GM12891 (cell line): ENCODE measurements around the gene PCMTD2.

Source experiments
- POLR2A ChIP-seq: IDR thresholded peaks from 2 replicates; pipeline ENCODE4 v1.6.1; 2011; ENCODE audit warnings: low read depth, low read length, control low read depth
- POLR2AphosphoS5 ChIP-seq: IDR thresholded peaks from 2 replicates; pipeline ENCODE4 v1.6.1; 2011; ENCODE audit warnings: low read depth, low read length, control low read depth
- POU2F2 ChIP-seq: IDR thresholded peaks from 2 replicates; pipeline ENCODE4 v1.6.1; 2011; ENCODE audit warnings: low read depth, mild to moderate bottlenecking, control low read depth, low read length, moderate library complexity
- TAF1 ChIP-seq: IDR thresholded peaks from 2 replicates; pipeline ENCODE4 v1.6.1; 2011; ENCODE audit warnings: low read depth, low read length, control low read depth

DNA sequence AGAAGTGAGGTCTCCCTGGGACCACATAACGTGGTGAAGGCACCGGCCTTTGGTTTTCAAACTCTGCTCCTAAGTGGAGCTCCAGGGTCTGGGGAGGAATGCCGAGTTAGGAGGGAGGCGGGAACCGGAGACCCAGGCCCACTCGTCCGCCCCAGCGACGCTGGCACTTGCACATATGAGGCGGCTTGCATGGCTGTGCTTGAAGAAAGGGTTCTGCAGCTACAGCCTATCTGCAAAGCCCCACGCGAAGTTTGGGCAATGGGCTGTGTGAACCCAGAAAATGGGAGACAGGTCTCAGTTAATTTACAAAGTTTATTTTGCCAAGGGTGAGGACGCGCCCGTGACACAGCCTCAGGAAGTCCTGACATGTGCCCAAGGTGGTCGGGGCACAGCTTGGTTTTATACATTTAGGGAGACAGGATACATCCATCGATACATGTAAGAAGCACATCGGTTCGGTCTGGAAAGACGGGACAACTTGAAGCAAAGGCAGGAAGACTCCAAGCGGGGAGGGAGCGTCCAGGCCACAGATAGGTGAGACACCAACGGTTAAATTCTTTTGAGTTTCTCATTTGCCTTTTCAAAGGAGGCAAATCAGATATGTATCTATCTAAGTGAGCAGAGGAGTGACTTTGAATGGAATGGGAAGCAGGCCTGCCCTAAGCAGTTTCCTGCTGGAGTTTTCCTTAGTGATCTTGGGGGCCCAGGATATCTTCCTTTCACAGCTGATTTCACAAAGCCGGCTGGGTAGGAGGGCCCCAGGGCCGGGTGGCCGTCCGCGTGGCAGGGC is 782 bp upstream of the PCMTD2 start:
- no peak for TF ChIP-seq POLR2A
- TF ChIP-seq POLR2AphosphoS5 = no peak
- TF ChIP-seq TAF1 = no peak
- TF ChIP-seq POU2F2 = no peak
